22Rv1 (cell line): ENCODE data around the gene CASP10.
A peak's percentile ranks its signal among the peaks of the same experiment; 100 is the strongest.

Experiments
- ZFX ChIP-seq: fragments of 450-650 bp; IDR thresholded peaks from 2 replicates; pipeline ENCODE4 v1.6.1; 2017; ENCODE audit warnings: antibody characterized with exemption, borderline replicate concordance
- TF ChIP-seq, protein P1 (sequence below): fragments of 450-650 bp; IDR thresholded peaks from 2 replicates; pipeline ENCODE4 v1.5.1; 2017; ENCODE audit warnings: mild to moderate bottlenecking

DNA sequence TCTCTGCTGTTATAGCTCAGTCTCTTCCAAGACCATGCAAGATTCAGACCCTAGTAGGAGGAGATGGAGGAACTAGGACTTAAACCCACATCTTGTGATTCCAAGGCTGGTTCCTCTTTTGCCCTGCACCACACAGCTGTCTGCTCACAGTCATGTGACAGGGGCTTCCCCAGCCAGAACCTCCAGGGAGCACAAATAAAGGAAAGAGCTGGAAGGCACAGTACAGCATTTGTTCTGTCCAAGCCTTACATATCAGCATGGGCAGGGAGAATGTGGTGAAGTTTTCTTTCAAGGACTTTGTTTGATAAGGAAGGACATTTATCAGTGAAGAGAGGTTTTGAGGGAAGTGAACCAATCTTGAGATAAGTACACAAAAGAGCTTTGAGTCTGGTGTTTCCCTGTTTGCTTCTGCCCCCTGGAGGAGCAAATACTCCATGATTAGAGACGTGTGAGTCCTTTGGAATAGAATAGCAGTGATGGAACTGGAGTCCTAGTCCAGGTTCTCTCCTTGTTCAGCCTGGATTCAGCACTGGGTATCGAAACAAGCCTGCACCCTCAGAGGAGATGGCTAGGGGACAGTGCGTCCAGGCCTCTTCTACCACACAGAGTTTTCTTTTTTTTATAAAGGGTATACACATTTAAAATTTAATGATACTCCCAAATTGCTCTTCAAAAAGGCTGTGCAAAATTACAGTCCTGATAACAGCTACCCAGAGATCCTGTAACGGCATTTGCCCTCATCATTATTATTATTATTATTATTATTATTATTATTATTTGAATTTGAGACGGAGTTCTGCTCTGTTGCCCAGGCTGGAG is 24.6 kb upstream of the CASP10 start:
- TF ChIP-seq, protein P1, sequence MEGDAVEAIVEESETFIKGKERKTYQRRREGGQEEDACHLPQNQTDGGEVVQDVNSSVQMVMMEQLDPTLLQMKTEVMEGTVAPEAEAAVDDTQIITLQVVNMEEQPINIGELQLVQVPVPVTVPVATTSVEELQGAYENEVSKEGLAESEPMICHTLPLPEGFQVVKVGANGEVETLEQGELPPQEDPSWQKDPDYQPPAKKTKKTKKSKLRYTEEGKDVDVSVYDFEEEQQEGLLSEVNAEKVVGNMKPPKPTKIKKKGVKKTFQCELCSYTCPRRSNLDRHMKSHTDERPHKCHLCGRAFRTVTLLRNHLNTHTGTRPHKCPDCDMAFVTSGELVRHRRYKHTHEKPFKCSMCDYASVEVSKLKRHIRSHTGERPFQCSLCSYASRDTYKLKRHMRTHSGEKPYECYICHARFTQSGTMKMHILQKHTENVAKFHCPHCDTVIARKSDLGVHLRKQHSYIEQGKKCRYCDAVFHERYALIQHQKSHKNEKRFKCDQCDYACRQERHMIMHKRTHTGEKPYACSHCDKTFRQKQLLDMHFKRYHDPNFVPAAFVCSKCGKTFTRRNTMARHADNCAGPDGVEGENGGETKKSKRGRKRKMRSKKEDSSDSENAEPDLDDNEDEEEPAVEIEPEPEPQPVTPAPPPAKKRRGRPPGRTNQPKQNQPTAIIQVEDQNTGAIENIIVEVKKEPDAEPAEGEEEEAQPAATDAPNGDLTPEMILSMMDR, result peak; percentile 75
- no peak for TF ChIP-seq ZFX
